Measurements from ENCODE around the gene CNTN4. TPM values are rescaled to one million over a fixed set of nuclear protein-coding genes. Genes with fewer than 3 reads are reported as not detected.

The CNTN4 gene
- total and polyA plus RNA-seq, 2 experiments from 2014 or later: 5.6 to 7.9 TPM

- H3K9me3 ChIP-seq (ENCODE audit: low read depth): no peaks in the 10 kb centered on the region
- no peak overlapping the region for H3K27ac ChIP-seq
- no peaks in the 10 kb centered on the region for H3K27me3 ChIP-seq
- H3K4me3 ChIP-seq: no peak overlapping the region
- DNase-seq (ENCODE audit: low read depth in 1 of 2, low spot score in 1 of 2): no peak
- H3K36me3 ChIP-seq: no peaks in the 10 kb centered on the region
- TF ChIP-seq, protein P1, sequence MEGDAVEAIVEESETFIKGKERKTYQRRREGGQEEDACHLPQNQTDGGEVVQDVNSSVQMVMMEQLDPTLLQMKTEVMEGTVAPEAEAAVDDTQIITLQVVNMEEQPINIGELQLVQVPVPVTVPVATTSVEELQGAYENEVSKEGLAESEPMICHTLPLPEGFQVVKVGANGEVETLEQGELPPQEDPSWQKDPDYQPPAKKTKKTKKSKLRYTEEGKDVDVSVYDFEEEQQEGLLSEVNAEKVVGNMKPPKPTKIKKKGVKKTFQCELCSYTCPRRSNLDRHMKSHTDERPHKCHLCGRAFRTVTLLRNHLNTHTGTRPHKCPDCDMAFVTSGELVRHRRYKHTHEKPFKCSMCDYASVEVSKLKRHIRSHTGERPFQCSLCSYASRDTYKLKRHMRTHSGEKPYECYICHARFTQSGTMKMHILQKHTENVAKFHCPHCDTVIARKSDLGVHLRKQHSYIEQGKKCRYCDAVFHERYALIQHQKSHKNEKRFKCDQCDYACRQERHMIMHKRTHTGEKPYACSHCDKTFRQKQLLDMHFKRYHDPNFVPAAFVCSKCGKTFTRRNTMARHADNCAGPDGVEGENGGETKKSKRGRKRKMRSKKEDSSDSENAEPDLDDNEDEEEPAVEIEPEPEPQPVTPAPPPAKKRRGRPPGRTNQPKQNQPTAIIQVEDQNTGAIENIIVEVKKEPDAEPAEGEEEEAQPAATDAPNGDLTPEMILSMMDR (IDR thresholded peaks at IDR 0.05; ENCODE audit: low read depth, low read length): no peak
- no peaks in the 10 kb centered on the region for H3K4me1 ChIP-seq (ENCODE audit: low read depth)
Measured at GRCh38 chr3:2343031-2343682, 244.5 kb downstream of the CNTN4 start.

- no peak for DNase-seq (ENCODE audit: low read depth in 1 of 2, low spot score in 1 of 2)
- peaks cover 13% of the 10 kb centered on the region for H3K4me1 ChIP-seq (ENCODE audit: low read depth)
- H3K36me3 ChIP-seq: no peaks in the 10 kb centered on the region
- H3K4me3 ChIP-seq: no peak overlapping the region
- TF ChIP-seq, protein P1 (IDR thresholded peaks at IDR 0.05; ENCODE audit: low read depth, low read length): no peak
- H3K27me3 ChIP-seq: no peaks in the 10 kb centered on the region
- H3K27ac ChIP-seq: no peak overlapping the region
- no peaks in the 10 kb centered on the region for H3K9me3 ChIP-seq (ENCODE audit: low read depth)
Measured at GRCh38 chr3:2352134-2352762, 253.6 kb downstream of the CNTN4 start.

GRCh38 chr3:2354702-2355101 is 256.0 kb downstream of the CNTN4 start:
- Histone ChIP-seq H3K9me3 (ENCODE audit: low read depth) (no peaks in the 10 kb centered on the region), H3K4me1 (ENCODE audit: low read depth) (peaks cover 13% of the 10 kb centered on the region), H3K4me3 (no peak overlapping the region), H3K27me3 (no peaks in the 10 kb centered on the region), H3K27ac (peak overlapping the region; percentile 17), H3K36me3 (no peaks in the 10 kb centered on the region)
- TF ChIP-seq, protein P1 (IDR thresholded peaks at IDR 0.05; ENCODE audit: low read depth, low read length): no peak
- DNase-seq (ENCODE audit: low read depth in 1 of 2, low spot score in 1 of 2): peak; percentile 54

GRCh38 chr3:2356298-2356950 is 257.8 kb downstream of the CNTN4 start:
- no peak for DNase-seq (ENCODE audit: low read depth in 1 of 2, low spot score in 1 of 2)
- Histone ChIP-seq H3K27me3 (no peaks in the 10 kb centered on the region), H3K27ac (no peak overlapping the region), H3K4me3 (no peak overlapping the region), H3K4me1 (ENCODE audit: low read depth) (peaks cover 13% of the 10 kb centered on the region), H3K9me3 (ENCODE audit: low read depth) (no peaks in the 10 kb centered on the region), H3K36me3 (no peaks in the 10 kb centered on the region)
- TF ChIP-seq, protein P1 (IDR thresholded peaks at IDR 0.05; ENCODE audit: low read depth, low read length): no peak

DNA sequence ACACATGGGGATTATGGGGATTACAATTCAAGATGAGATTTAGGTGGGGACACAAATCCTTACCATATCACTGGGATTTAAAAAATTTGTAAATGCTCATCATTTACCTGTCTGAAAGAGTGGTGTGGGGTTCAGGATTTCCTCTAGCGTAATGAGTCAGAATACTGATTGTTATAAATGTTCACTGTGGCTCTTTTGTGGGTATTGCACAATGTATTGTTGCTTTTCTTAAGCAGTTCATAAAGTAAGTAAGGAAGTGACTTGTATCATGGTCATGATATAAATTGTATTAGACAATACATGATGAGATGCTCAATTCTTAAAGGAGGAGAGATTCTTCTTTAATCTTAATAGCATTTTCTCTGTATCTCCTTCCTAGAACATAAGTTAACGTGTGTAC is 262.1 kb downstream of the CNTN4 start:
- H3K9me3 ChIP-seq (ENCODE audit: low read depth): no peaks in the 10 kb centered on the region
- no peak for DNase-seq (ENCODE audit: low read depth in 1 of 2, low spot score in 1 of 2)
- H3K27me3 ChIP-seq: no peaks in the 10 kb centered on the region
- H3K36me3 ChIP-seq: no peaks in the 10 kb centered on the region
- TF ChIP-seq, protein P1 (IDR thresholded peaks at IDR 0.05; ENCODE audit: low read depth, low read length): no peak
- peaks cover under 1% of the 10 kb centered on the region for H3K4me1 ChIP-seq (ENCODE audit: low read depth)
- H3K27ac ChIP-seq: no peak overlapping the region
- no peak overlapping the region for H3K4me3 ChIP-seq

Data from cardiac muscle cell (in vitro differentiated cells and primary cell).